ENCODE results near the gene ATP1A2.

GRCh38 chr1:160157174-160157573 lies 41.6 kb downstream of the ATP1A2 start:
- TF ChIP-seq POLR2A (IDR thresholded peaks at IDR 0.05): no peak
- TF ChIP-seq, protein P1, sequence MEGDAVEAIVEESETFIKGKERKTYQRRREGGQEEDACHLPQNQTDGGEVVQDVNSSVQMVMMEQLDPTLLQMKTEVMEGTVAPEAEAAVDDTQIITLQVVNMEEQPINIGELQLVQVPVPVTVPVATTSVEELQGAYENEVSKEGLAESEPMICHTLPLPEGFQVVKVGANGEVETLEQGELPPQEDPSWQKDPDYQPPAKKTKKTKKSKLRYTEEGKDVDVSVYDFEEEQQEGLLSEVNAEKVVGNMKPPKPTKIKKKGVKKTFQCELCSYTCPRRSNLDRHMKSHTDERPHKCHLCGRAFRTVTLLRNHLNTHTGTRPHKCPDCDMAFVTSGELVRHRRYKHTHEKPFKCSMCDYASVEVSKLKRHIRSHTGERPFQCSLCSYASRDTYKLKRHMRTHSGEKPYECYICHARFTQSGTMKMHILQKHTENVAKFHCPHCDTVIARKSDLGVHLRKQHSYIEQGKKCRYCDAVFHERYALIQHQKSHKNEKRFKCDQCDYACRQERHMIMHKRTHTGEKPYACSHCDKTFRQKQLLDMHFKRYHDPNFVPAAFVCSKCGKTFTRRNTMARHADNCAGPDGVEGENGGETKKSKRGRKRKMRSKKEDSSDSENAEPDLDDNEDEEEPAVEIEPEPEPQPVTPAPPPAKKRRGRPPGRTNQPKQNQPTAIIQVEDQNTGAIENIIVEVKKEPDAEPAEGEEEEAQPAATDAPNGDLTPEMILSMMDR (IDR thresholded peaks at IDR 0.05): no peak
